ENCODE results near the gene VPS35. TPM values are rescaled to one million over a fixed set of nuclear protein-coding genes. Genes with fewer than 3 reads are reported as not detected.

Gene VPS35
- total and polyA plus RNA-seq, 12 donors = 12.8 to 112 (median 64.8) TPM

- Histone ChIP-seq H3K36me3 (replicated peaks in 1 of 2) (no peaks in the 10 kb centered on the region), H3K27me3 (no peaks in the 10 kb centered on the region), H3K9me3 (replicated peaks in 1 of 3) (no peaks in the 10 kb centered on the region), H3K4me1 (replicated peaks in 1 of 2) (no peaks in the 10 kb centered on the region), H3K27ac (no peak overlapping the region), H3K4me3 (no peak overlapping the region)
- WGBS, 4 donors = 84 to 89% (median 86%) methylated on average over 7 to 9 of the region's 9 CpGs
- TF ChIP-seq CTCF (IDR thresholded peaks at IDR 0.05) = no peak
- no peak for TF ChIP-seq POLR2A (IDR thresholded peaks at IDR 0.05)
- DNase-seq = no peak
- intact Hi-C loops (cut with DNase I) = no loop called here
These were observed 44.4 kb upstream of the VPS35 start for GRCh38 chr16:46733319-46733830.

- DNase-seq = no peak
- TF ChIP-seq POLR2A (IDR thresholded peaks at IDR 0.05) = no peak
- no peak for TF ChIP-seq CTCF (IDR thresholded peaks at IDR 0.05)
- Histone ChIP-seq H3K4me3 (no peak overlapping the region), H3K27me3 (no peaks in the 10 kb centered on the region), H3K27ac (no peak overlapping the region), H3K9me3 (replicated peaks in 1 of 3) (no peaks in the 10 kb centered on the region), H3K4me1 (replicated peaks in 1 of 2) (no peaks in the 10 kb centered on the region), H3K36me3 (replicated peaks in 1 of 2) (no peaks in the 10 kb centered on the region)
- 88 to 100% (median 90%) methylated on average over 1 to 4 of the region's 4 CpGs for WGBS, 4 donors
- intact Hi-C loops (cut with DNase I) = no loop called here
These were observed 43.6 kb upstream of the VPS35 start for GRCh38 chr16:46732561-46732960.

GRCh38 chr16:46731691-46732555 is 42.9 kb upstream of the VPS35 start:
- no peak overlapping the region for H3K27ac ChIP-seq
- no peak overlapping the region for H3K4me3 ChIP-seq
- no peaks in the 10 kb centered on the region for H3K36me3 ChIP-seq (replicated peaks in 1 of 2)
- TF ChIP-seq CTCF (IDR thresholded peaks at IDR 0.05) (no peak), POLR2A (IDR thresholded peaks at IDR 0.05) (no peak)
- DNase-seq = peak in 1 of 7 donors; percentile 49
- no peaks in the 10 kb centered on the region for H3K27me3 ChIP-seq
- intact Hi-C loops (cut with DNase I) = no loop called here
- 69 to 83% (median 79%) methylated on average over 11 to 23 of the region's 23 CpGs for WGBS, 4 donors
- no peaks in the 10 kb centered on the region for H3K9me3 ChIP-seq (replicated peaks in 1 of 3)
- no peaks in the 10 kb centered on the region for H3K4me1 ChIP-seq (replicated peaks in 1 of 2)

GRCh38 chr16:46730801-46731690 is 42.1 kb upstream of the VPS35 start:
- no peaks in the 10 kb centered on the region for H3K36me3 ChIP-seq (replicated peaks in 1 of 2)
- WGBS, 4 donors = 82 to 84% (median 82%) methylated on average over 15 to 17 of the region's 17 CpGs
- no peaks in the 10 kb centered on the region for H3K9me3 ChIP-seq (replicated peaks in 1 of 3)
- DNase-seq = peak in 1 of 7 donors; percentile 18
- intact Hi-C loops (cut with DNase I) = no loop called here
- no peak overlapping the region for H3K27ac ChIP-seq
- no peaks in the 10 kb centered on the region for H3K4me1 ChIP-seq (replicated peaks in 1 of 2)
- H3K4me3 ChIP-seq = no peak overlapping the region
- H3K27me3 ChIP-seq = no peaks in the 10 kb centered on the region
- TF ChIP-seq POLR2A (IDR thresholded peaks at IDR 0.05) = no peak
